HG03457 (cell line): ENCODE data around the gene B3GALT6.

Source experiments
- ATAC-seq: cut with Tn5 transposase; IDR thresholded peaks from one replicate; pipeline ENCODE4 v1.9.1; 2021; ENCODE audit warnings: moderate number of reproducible peaks; ENCODE audit not compliant: unreplicated experiment

B3GALT6 gene

GRCh38 chr1:1259951-1260600 lies 28.0 kb downstream of the B3GALT6 start:
- no peak for ATAC-seq

- no peak for ATAC-seq
Measured at GRCh38 chr1:1260843-1261560, 29.0 kb downstream of the B3GALT6 start.

- no peak for ATAC-seq
Measured at GRCh38 chr1:1262071-1262470, 30.0 kb downstream of the B3GALT6 start.

GRCh38 chr1:1262758-1263157 lies 30.7 kb downstream of the B3GALT6 start:
- ATAC-seq = no peak

- no peak for ATAC-seq
Measured at GRCh38 chr1:1264026-1264425, 32.0 kb downstream of the B3GALT6 start.

GRCh38 chr1:1264868-1265272 lies 32.8 kb downstream of the B3GALT6 start:
- no peak for ATAC-seq

GRCh38 chr1:1267488-1268283 lies 35.6 kb downstream of the B3GALT6 start:
- ATAC-seq = no peak

- no peak for ATAC-seq
Measured at GRCh38 chr1:1268284-1268682, 36.2 kb downstream of the B3GALT6 start.

- no peak for ATAC-seq
Measured at GRCh38 chr1:1270813-1271212, 38.8 kb downstream of the B3GALT6 start.

GRCh38 chr1:1272341-1273208 lies 40.5 kb downstream of the B3GALT6 start:
- no peak for ATAC-seq

GRCh38 chr1:1273209-1273511 lies 41.1 kb downstream of the B3GALT6 start:
- no peak for ATAC-seq

- ATAC-seq = peak; percentile 69
Measured at GRCh38 chr1:1273512-1274298, 41.7 kb downstream of the B3GALT6 start, which contains the start of gene UBE2J2. Gene UBE2J2 (minus strand): TSS chr1:1273854. CDS start chr1:1267992, 5,862 bp downstream.

GRCh38 chr1:1274299-1274930 lies 42.4 kb downstream of the B3GALT6 start:
- no peak for ATAC-seq

- no peak for ATAC-seq
Measured at GRCh38 chr1:1274931-1275431, 42.9 kb downstream of the B3GALT6 start.

GRCh38 chr1:1275836-1276235 lies 43.8 kb downstream of the B3GALT6 start:
- ATAC-seq = no peak

- ATAC-seq = no peak
Measured at GRCh38 chr1:1278620-1279019, 46.6 kb downstream of the B3GALT6 start.

- no peak for ATAC-seq
Measured at GRCh38 chr1:1279028-1279427, 47.0 kb downstream of the B3GALT6 start.

- no peak for ATAC-seq
Measured at GRCh38 chr1:1280782-1281481, 48.9 kb downstream of the B3GALT6 start.
